ENCODE measurements around the gene ACP1.

Gene ACP1

GRCh38 chr2:278927-279320 lies 14.2 kb downstream of the ACP1 start:
- no peak for TF ChIP-seq CTCF (IDR thresholded peaks at IDR 0.05; ENCODE audit: insufficient read depth, low read depth, low read length, missing control alignments)
- no peak for DNase-seq (ENCODE audit: low read depth)
- no peak overlapping the region for H3K4me3 ChIP-seq (ENCODE audit: low read length)

- no peak for DNase-seq (ENCODE audit: low read depth)
- TF ChIP-seq CTCF (IDR thresholded peaks at IDR 0.05; ENCODE audit: insufficient read depth, low read depth, low read length, missing control alignments): no peak
- H3K4me3 ChIP-seq (ENCODE audit: low read length): no peak overlapping the region
These were observed 14.6 kb downstream of the ACP1 start for GRCh38 chr2:279366-279765.

DNA sequence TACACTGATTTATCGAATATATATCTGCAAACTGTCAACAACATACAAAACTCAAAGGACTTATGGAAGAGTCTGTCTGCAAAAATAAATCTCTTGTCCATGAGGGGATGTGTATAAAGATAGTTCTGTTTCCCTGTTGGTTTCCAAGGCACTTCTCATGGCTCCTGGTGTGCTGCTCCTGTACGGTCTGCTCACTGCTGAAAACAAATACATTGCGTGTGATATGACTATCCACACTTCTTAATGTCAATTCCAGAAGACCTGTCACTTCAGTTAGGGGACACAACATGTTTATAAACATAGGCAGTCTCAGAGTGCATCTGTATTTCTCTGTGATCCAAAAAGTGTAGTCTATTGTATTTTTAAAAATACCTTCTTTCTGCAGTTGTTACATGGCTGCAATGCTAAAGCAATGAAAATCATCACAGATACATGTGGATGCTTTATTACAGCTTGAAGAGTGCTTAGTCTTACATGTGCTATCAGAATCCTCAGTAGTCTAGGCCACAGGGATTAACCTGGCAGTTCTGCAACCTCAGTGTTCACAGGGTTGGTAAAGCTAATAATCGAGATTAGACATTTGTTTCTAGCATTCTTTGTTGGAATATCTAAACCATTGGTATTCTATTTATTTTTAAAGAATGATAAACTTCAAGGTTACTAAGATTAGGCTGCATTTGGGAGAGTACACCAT lies 15.4 kb downstream of the ACP1 start:
- no peak overlapping the region for H3K4me3 ChIP-seq (ENCODE audit: low read length)
- TF ChIP-seq CTCF (IDR thresholded peaks at IDR 0.05; ENCODE audit: insufficient read depth, low read depth, low read length, missing control alignments): no peak
- DNase-seq (ENCODE audit: low read depth): no peak

- no peak for DNase-seq (ENCODE audit: low read depth)
- H3K4me3 ChIP-seq (ENCODE audit: low read length): no peak overlapping the region
- no peak for TF ChIP-seq CTCF (IDR thresholded peaks at IDR 0.05; ENCODE audit: insufficient read depth, low read depth, low read length, missing control alignments)
These were observed 15.9 kb downstream of the ACP1 start for GRCh38 chr2:280650-281110.

DNA sequence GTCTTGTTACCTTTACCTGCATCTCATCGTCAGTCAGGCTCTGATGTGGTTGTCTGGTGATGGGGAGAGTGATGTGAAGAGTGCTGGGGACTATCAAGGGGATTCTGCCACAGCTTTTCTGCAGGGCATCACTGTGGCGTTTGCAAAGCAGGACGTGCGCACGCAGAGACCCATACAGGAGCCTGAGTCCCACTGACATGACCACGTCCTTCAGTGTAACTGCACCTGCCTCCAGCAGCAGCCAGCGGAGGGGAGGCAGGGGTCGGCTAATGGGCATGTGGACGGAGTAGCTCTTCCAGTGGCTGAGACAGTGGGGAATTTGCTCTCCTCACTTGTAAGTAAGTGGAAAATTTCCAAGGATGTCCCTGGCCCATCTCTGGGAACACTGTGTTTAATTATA lies 16.6 kb downstream of the ACP1 start:
- no peak overlapping the region for H3K4me3 ChIP-seq (ENCODE audit: low read length)
- TF ChIP-seq CTCF (IDR thresholded peaks at IDR 0.05; ENCODE audit: insufficient read depth, low read depth, low read length, missing control alignments): no peak
- DNase-seq (ENCODE audit: low read depth): no peak

- no peak for TF ChIP-seq CTCF (IDR thresholded peaks at IDR 0.05; ENCODE audit: insufficient read depth, low read depth, low read length, missing control alignments)
- H3K4me3 ChIP-seq (ENCODE audit: low read length): no peak overlapping the region
- no peak for DNase-seq (ENCODE audit: low read depth)
These were observed 17.9 kb downstream of the ACP1 start for GRCh38 chr2:282371-283263.
